AG09309 (cell line): Measurements from ENCODE around the gene TPRN.

Source experiments
- DNase-seq: peaks from one replicate; pipeline ENCODE4 v3.0.0-alpha.2; 2010; ENCODE audit warnings: low read depth
- H3K4me3 ChIP-seq: 2 replicates; pipeline ENCODE4 v1.5.1; 2011; ENCODE audit warnings: mild to moderate bottlenecking, low read depth, low read length, moderate library complexity; ENCODE audit not compliant: control insufficient read depth
- TF ChIP-seq, protein P1 (sequence below): IDR thresholded peaks from 2 replicates; pipeline ENCODE4 v1.5.1; 2011; ENCODE audit warnings: mild to moderate bottlenecking, low read depth, low read length, inconsistent platforms; ENCODE audit not compliant: insufficient read depth, control insufficient read depth; ENCODE audit errors: missing control alignments

TPRN gene

DNA sequence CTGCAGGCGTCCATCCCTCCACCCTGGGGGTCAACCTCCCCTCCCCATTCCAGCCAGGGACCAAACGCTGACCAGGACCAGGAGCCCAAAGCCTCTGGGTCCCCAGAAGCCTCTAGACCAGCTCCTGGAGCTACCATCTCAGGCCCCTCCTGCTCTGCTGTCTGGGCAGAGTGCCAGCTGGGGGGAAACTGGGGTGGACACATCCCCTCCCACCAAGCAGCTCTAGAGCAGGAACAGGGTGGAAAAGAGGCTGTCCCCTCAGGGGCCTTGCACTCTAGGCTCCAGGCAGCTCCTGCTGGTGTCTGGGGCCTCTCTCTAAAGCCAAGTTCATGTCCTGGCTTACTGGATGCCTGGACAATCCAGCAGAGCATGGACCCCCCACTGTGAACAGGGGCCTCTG is 7.7 kb downstream of the TPRN start:
- TF ChIP-seq, protein P1, sequence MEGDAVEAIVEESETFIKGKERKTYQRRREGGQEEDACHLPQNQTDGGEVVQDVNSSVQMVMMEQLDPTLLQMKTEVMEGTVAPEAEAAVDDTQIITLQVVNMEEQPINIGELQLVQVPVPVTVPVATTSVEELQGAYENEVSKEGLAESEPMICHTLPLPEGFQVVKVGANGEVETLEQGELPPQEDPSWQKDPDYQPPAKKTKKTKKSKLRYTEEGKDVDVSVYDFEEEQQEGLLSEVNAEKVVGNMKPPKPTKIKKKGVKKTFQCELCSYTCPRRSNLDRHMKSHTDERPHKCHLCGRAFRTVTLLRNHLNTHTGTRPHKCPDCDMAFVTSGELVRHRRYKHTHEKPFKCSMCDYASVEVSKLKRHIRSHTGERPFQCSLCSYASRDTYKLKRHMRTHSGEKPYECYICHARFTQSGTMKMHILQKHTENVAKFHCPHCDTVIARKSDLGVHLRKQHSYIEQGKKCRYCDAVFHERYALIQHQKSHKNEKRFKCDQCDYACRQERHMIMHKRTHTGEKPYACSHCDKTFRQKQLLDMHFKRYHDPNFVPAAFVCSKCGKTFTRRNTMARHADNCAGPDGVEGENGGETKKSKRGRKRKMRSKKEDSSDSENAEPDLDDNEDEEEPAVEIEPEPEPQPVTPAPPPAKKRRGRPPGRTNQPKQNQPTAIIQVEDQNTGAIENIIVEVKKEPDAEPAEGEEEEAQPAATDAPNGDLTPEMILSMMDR: no peak
- DNase-seq: no peak
- H3K4me3 ChIP-seq: no peak overlapping the region

- TF ChIP-seq, protein P1: no peak
- no peak overlapping the region for H3K4me3 ChIP-seq
- DNase-seq: no peak
Observed at GRCh38 chr9:137192448-137192780, 8.1 kb downstream of the TPRN start.

DNA sequence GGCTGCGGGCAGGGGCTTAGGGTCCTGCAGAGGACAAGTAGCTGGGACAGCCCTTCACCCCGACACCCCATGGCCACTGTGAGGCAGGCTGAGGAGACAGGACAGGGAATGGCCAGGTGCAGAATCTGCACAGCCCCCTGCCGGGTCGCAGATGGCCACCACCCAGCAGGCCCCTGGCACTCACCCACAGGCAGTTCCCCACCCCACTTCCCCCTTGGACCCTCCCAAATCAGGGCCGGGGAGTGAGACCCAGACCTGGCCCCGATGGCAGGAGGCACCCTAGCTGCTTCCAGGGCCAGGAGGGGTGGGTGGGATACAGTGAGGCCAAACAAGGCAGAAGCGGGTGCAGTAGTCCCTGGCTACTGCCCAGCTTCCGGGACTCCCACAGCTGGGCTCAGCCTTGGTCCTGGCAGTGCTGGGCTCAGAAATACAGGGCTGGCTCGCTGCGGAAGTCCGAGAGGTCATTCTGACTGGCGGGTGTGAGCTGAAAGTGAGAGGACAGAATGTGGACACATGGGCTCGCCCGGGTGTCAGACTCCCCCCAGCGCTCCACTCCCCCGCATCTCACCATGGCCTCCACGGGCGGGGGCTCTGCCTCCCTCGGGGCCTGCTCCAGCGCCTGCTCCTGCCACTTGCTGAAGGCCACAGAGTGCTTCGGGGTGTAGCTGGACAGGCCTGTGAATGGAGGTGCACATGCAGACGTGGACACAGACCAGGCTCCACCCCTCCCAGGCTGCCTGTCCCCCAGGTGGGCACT is 8.7 kb downstream of the TPRN start:
- DNase-seq: no peak
- no peak overlapping the region for H3K4me3 ChIP-seq
- TF ChIP-seq, protein P1: no peak

GRCh38 chr9:137191245-137191644 is 9.3 kb downstream of the TPRN start:
- DNase-seq: no peak
- TF ChIP-seq, protein P1: no peak
- H3K4me3 ChIP-seq: no peak overlapping the region

GRCh38 chr9:137190315-137190856 is 10.2 kb downstream of the TPRN start:
- TF ChIP-seq, protein P1: no peak
- DNase-seq: no peak
- no peak overlapping the region; the same call in 1 of the 2 replicates for H3K4me3 ChIP-seq

- TF ChIP-seq, protein P1: no peak
- peak overlapping the region; percentile 98 for H3K4me3 ChIP-seq
- no peak for DNase-seq
Observed at GRCh38 chr9:137189297-137190295, 10.9 kb downstream of the TPRN start.
